SIG-M5 treated with dmso at 0.1 percent for 504 hours (cell line): Measurements from ENCODE around the gene NFATC1.
A peak's percentile ranks its signal among the peaks of the same experiment; 100 is the strongest.
"Not testable (repeated sequence)": the region's sequence is repeated elsewhere in the genome, so short reads cannot be mapped to it uniquely, and the experiment has no call there.

Source experiments
- DNase-seq: peaks from one replicate; lab custom pipeline; 2025; ENCODE audit not compliant: unreplicated experiment; lab: John Stamatoyannopoulos, UW

NFATC1 gene

GRCh38 chr18:79375441-79376154 lies 20.1 kb upstream of the NFATC1 start:
- no peak for DNase-seq

- not testable (repeated sequence) for DNase-seq
These were observed 19.1 kb upstream of the NFATC1 start for GRCh38 chr18:79376661-79377060.

DNA sequence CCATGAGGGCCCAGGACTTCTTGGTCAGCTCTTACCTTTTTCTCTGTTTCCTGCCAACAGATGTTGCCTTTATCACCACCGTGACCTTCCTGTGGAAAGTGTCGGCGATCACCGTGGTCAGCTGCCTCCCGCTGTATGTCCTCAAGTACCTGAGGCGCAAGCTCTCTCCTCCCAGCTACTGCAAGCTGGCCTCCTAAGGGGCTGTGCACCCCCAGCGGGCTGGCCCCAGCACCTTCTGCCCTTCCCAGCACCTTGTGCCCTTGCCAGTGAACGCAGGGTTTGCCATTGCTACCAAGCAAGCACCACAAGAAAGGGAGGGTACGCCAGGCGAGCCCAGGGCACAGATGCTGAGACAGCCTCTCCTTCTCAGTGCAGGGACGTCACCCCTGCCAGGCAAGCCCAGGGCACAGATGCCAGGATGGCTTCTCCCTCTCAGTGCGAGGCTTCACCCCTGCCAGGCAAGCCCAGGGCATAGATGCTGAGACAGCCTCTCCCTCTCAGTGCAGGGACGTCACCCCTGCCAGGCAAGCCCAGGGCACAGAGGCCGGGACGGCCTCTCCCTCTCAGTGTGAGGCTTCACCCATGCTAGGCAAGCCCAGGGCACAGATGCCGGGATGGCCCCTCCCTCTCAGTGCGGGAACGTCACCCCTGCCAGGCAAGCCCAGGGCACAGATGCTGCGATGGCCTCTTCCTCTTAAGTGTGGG lies 18.4 kb upstream of the NFATC1 start:
- no peak for DNase-seq

DNA sequence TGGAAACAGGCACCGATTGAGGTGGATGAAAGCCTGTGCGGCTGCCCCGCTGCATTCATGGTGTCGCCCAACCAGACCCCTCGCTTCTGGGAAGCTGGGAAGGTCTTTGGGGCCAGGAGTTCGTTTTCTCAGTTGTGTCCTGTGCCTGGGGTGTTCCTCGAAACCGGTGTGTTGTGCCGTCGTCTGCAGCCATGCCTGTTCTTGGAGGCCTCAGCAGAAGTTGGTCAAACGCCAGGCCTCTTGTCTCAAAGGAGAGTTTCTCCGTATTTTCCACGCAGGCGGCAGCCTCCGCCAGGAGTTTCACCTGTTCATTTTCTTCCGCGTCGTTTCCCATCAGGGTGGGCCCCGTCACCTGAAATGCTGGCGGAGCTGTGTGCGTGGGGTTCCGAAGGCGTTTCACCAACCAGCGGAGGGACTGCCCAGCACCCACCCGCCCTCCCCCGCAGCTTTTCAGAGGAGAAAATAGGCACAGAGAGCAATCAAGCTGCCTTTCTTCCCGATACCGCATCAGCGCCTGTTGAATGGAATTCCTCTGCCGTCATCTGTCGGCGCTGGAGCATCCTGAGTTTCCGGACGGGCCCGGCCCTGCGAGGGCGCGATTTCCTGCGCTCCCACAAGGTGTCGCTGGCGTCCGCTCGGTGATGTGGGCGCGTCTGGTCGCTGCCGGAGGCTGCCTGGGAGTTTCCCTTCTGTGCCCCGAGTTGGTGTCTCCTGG lies 17.0 kb upstream of the NFATC1 start:
- DNase-seq: peak; percentile 47

- no peak for DNase-seq
These were observed 16.4 kb upstream of the NFATC1 start for GRCh38 chr18:79379251-79379905.

GRCh38 chr18:79379931-79380815 lies 15.6 kb upstream of the NFATC1 start:
- DNase-seq: no peak

- peak; percentile 27 for DNase-seq
These were observed 14.6 kb upstream of the NFATC1 start for GRCh38 chr18:79380816-79381806.

- no peak for DNase-seq
These were observed 13.9 kb upstream of the NFATC1 start for GRCh38 chr18:79381811-79382311.

- no peak for DNase-seq
These were observed 12.9 kb upstream of the NFATC1 start for GRCh38 chr18:79382681-79383387.

DNA sequence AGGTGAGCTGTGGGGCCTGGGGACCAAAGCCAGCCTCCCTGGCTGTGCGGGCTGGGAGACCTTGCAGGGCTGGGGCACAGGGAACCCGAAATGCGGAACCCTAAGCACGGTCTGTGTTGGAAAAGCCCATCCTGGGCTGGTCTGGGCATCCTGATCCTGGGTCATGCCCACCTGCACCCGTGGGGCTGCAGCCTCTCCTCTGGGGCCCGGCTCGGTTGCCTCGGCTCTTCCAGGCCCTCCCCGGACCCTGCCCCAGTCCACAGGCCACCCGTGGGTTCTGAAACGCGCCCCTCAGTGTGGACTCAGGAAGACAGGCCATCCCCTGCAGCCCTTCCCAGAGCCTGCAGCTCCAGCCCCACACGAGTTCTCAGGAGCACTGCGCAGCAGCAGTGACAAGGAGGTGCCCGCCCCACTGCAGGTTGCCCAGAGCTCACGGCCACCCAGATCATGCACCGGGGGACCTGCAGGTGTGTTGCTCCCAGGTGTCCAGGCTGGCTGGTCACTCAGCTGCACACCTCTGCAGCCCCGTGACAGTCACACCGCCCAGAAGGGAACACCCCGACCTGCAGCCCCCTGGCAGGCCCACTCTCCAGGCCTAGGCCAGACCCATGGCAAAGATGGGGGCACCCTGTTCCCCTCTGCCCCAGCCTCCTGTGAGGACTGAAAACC lies 12.2 kb upstream of the NFATC1 start:
- DNase-seq: no peak

- DNase-seq: no peak
These were observed 11.5 kb upstream of the NFATC1 start for GRCh38 chr18:79384151-79384807.

DNA sequence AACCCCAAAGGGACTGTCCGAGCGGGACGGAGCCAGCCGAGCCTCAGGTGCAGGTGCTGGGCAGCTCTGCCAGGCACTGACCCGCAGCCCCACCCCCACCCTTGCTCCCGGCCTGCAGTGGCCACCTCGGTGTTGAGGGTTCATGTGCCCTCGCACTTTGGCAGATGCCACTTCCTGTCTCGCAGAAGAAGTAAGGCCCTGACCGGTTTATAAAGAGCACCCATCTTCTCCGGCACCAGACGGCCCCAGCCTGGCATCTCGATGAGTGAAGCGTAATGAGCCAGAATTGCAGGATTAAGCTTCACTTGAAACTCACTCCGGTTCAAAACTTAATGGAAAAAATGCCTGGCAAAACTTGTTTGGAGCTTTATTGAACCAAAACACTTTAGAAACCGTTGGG lies 10.9 kb upstream of the NFATC1 start:
- no peak for DNase-seq

- no peak for DNase-seq
These were observed 10.4 kb upstream of the NFATC1 start for GRCh38 chr18:79385326-79385707.

DNA sequence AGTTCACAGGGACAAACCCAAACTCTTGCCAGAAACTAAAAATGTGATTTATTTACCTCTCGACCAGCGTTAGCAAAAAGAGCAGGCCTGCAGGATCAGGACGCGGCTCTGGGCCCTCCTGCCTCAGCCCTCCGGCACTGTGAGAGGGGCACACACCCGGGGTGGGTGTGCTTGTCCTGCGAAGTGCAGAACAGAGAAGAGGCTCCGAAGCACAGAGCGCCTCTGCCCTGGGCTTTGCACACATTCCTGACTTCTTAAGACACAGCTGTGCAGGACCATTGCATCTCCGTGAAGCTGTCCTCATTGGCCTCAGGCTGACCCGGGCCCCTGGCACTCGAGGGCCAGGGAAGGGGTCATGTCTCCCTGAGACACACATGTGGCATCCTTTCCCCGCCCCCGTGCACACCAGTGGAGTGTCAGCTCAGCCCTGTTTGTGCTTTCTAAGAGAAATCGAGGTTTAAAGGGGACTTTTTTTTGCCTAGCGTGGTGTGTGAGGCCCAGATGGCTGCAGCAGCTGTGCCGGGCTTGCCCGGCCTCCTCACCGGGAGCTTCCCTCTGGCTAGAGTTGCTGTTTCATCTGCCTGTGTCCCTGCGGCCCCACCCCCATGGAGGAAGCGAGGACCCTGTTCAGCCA lies 9.9 kb upstream of the NFATC1 start:
- no peak for DNase-seq

GRCh38 chr18:79386547-79386946 lies 9.2 kb upstream of the NFATC1 start:
- DNase-seq: no peak

- no peak for DNase-seq
These were observed 8.5 kb upstream of the NFATC1 start for GRCh38 chr18:79387214-79387613.

GRCh38 chr18:79387615-79388014 lies 8.1 kb upstream of the NFATC1 start:
- DNase-seq: no peak
